GM12874 (cell line): Measurements from ENCODE around the gene ZBTB16.

Source experiments
- CTCF ChIP-seq: IDR thresholded peaks from 2 replicates; pipeline ENCODE4 v1.5.1; 2011; ENCODE audit warnings: low read depth, mild to moderate bottlenecking, control low read depth, low read length, moderate library complexity; ENCODE audit not compliant: insufficient read depth

ZBTB16 gene

GRCh38 chr11:114171257-114172054 is 111.9 kb downstream of the ZBTB16 start:
- no peak for TF ChIP-seq CTCF

- TF ChIP-seq CTCF = no peak
Measured at GRCh38 chr11:114172055-114172861, 112.7 kb downstream of the ZBTB16 start.

GRCh38 chr11:114172871-114173444 is 113.4 kb downstream of the ZBTB16 start:
- TF ChIP-seq CTCF = no peak

- no peak for TF ChIP-seq CTCF
Measured at GRCh38 chr11:114173843-114174242, 114.3 kb downstream of the ZBTB16 start.

- TF ChIP-seq CTCF = no peak
Measured at GRCh38 chr11:114174712-114175495, 115.4 kb downstream of the ZBTB16 start.

GRCh38 chr11:114175706-114176105 is 116.2 kb downstream of the ZBTB16 start:
- TF ChIP-seq CTCF = no peak
